Inflammatory macrophage treated with lipopolysaccharide for 1 hour (primary cell): ENCODE measurements around the gene FAM53A.
"Not testable (repeated sequence)": the region's sequence is repeated elsewhere in the genome, so short reads cannot be mapped to it uniquely, and the experiment has no call there.

ENCODE experiments used
- DNase-seq, 2 donors: peaks; one replicate each; pipeline ENCODE4 v3.0.0-alpha.2; 2020 to 2022

FAM53A gene

DNA sequence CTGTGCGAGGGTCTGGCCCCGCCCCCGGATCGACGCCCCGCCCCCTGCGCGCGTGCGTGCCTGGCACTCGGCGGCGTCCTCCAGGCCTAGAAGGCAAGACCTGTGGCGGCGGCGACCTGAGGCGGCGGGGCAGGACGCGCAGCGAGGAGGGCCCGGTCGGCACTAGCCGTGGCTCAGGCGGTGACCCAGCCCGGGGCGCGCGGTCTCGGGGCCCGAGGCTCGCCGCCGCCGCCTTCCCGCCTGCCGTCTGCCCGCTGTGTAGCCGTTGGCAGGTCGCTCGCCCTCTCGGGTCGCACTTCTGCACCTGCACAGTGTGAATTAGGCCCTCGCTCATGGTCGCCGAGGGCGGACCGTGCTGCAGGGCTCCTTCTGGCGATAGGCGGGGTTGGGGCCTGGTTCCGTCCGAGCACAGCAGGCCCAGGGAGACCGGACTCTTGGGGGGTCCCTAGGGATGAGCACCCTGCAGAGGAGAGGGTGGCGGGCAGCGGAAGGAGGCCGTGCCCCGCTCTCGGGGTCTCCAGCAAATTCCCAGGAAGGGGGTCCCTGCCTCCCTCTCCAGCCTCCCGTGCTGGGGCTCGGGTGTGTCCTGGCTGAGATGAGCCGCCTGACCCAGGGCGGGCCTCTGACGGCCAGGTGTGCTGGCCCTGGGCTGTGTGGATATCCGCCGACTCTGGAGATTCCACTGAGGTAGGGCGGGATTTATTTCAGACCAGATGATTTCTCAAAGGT lies 557 bp upstream of the FAM53A start:
- DNase-seq, result no peak

- peak; percentile 12 to 24 for DNase-seq
These were observed 815 bp downstream of the FAM53A start for GRCh38 chr4:1683261-1683735.

GRCh38 chr4:1682860-1683259 lies 1.3 kb downstream of the FAM53A start:
- no peak for DNase-seq

DNA sequence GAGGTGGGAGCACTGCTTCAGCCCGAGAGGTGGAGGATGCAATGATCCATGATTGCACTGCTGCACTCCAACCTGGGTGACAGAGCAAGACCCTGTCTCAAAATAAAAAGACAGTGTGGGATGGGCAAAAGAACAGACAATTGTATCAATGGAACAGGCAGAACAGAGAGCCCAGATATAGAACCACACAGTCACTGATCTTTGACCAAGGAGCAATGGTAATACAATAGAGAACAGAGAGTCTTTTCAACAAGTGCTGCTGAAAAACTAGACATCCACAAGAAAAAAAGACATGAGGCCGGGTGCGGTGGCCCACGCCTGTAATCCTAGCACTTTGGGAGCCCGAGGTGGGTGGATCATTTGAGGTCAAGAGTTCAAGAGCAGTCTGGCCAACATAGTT lies 5.9 kb downstream of the FAM53A start:
- no peak for DNase-seq

- DNase-seq, result no peak
These were observed 7.2 kb downstream of the FAM53A start for GRCh38 chr4:1676605-1677525.

DNA sequence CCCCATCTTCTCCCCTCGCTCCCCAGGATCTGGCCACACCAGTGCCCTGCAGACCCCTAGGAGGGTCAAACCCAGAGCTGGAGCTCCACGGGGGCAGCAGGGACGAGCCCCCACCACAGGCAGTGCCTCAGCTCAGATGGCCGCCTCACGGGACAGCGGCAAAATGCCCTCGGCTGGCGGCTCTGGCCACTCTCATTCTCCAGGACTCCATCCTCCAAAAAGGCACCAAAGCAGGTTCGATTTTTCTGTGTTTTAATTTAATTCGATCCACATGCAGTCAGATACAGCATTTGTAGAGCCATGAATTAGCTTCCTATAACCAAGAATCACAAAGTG lies 8.3 kb downstream of the FAM53A start:
- no peak for DNase-seq

DNA sequence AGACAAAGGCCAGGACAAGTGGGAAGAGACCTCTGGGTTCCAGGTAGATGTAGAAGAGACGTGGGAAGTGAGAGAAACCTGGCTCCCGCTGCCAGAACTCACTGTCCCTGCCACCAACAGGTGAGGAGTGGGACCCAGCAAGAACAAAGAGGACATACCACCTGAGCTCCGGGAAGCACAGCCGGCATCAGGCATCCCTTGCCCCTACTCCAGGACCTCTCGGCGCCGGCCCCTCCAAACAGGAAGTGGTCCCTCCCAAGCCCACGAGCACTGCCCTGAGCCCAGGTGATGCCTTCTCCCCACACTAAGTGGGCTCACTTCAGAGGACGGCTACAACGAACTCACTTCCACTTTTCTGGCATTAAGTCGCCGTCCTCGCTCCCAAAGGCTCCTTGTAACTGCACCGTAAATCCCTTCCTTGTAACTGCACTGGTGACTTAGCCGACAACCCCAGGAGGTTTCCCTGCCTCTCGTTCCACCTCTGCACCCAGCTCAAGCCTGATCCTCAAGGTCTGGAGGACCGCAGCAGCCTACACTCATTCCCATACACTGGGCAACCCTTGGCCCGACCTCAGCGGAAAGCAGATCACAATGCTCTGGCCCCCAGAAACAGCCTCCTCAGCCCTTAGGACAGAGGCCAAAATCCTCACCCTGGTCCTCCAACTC lies 8.8 kb downstream of the FAM53A start:
- no peak for DNase-seq

- no peak for DNase-seq
These were observed 9.4 kb downstream of the FAM53A start for GRCh38 chr4:1674682-1675081.

- DNase-seq, result no peak
These were observed 10.4 kb downstream of the FAM53A start for GRCh38 chr4:1673671-1674070.

DNA sequence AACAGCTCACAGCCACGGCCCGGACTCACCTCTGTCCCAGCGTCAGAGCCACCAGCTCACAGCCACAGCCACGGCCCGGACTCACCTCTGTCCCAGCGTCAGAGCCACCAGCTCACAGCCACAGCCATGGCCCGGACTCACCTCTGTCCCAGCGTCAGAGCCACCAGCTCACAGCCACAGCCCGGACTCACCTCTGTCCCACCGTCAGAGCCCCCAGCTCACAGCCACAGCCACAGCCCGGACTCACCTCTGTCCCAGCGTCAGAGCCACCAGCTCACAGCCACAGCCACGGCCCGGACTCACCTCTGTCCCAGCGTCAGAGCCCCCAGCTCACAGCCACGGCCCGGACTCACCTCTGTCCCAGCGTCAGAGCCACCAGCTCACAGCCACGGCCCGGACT lies 13.1 kb downstream of the FAM53A start:
- DNase-seq, result not testable (repeated sequence)

DNA sequence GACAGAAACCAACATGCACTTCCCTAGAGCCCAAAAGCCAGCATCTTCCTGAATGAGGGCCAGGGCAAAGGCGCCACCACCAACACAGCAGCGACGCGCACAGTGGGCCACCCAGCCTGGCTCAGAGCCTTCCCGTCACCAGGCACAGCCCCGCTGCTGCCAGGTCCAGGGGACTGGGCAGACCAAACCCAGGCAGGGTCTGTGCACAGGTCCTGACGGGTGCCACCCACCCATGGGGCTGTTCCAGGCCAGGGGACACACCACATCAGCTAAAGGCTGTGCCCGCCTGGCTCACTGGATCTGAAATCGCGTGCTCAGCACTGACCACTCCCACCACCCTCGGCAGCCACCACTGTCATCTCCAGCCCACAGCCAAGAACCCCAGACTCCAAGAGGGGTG lies 13.8 kb downstream of the FAM53A start:
- DNase-seq, result no peak

GRCh38 chr4:1669850-1670249 lies 14.3 kb downstream of the FAM53A start:
- DNase-seq, result no peak

DNA sequence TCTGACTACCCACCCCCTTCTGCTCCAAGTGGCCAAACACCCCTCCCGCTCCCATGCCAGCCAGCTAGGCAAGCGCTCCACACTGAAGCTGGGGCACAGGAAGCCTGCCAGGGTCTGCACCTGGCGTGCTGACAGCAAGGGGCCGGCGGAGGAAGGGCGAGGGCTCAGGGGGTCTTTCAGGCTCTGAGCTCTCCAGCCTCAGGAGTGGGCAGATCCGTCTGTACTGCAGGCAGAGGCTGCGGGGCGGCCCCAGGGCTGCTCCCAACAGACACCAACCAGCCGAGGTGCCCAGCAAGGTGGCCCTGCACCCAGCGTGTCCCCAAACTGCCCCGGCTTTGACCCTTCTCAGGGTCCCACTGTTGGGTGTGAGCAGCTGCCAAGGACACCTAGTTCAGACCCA lies 14.8 kb downstream of the FAM53A start:
- DNase-seq, result no peak

GRCh38 chr4:1668488-1668840 lies 15.6 kb downstream of the FAM53A start:
- DNase-seq, result no peak

GRCh38 chr4:1667273-1667672 lies 16.8 kb downstream of the FAM53A start:
- no peak for DNase-seq

GRCh38 chr4:1666391-1666790 lies 17.7 kb downstream of the FAM53A start:
- DNase-seq, result no peak

DNA sequence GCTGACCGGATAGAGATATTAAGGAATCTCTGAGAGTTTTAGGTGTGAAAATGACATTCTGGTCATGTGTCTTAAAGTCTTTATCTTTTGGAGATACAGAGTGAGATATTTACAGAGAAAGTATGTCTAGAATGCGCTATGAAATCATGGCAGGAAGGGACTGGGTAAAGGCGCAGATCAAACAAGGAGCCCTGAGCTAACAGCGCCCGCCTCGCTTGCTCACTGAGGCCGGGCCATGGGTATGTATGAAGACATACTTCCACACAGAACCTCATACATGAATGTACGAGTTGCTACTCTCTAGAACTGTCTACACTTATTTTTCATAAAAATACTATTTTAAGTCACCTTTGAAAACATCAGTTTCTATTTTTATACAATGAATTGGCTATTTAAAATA lies 20.0 kb downstream of the FAM53A start:
- no peak for DNase-seq

- DNase-seq, result no peak
These were observed 20.6 kb downstream of the FAM53A start for GRCh38 chr4:1663549-1663948.

GRCh38 chr4:1661695-1662094 lies 22.4 kb downstream of the FAM53A start:
- DNase-seq, result no peak

GRCh38 chr4:1660948-1661677 lies 23.0 kb downstream of the FAM53A start:
- DNase-seq, result no peak

DNA sequence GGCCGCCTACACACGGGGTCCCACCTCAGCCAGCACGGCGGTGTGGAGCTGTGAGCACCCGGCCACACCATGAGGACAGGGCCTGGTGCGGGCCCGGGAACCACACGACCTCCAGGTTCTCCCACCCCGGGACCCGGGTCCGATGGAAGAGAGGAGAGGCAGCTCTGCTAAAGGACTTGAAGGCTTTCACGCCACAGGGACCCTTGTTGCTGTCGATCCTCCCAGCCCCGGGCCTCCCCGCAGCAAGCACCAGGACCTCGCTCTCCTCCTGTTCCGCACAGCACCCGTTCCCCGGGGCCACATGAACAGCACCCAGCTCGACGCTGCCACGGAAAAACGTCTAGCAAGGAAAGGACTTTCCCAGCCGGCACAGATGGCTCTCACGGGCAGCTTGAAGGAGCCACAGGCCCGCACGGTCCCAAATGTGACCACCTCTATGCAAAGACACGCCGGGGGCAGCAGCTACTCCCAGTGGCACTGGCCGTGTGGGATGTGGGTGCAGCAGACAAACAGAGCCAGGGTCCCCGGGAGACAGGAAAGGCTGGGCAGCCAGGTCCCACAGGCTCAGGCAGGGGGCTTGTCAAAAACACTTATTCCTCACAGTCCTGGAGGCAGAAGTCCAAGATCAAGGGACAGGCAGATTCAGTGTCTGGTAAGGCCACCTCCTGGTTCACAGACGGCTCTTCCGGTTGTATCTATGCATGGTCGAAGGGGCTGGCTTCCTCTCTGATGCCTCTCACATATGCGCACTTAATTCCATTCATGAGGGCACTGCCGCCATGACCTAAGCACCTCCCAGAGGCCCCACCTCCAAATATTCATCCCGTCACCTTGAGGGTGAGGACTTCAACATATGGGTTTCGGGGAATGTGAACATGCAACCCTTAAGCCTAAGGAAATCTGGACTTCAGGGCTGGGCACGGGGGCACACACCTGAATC lies 24.7 kb downstream of the FAM53A start:
- no peak for DNase-seq

GRCh38 chr4:1658581-1658980 lies 25.5 kb downstream of the FAM53A start:
- DNase-seq, result no peak
